GM13977 (cell line): ENCODE data around the gene RAB7B.
A peak's percentile ranks its signal among the peaks of the same experiment; 100 is the strongest.

Source experiments
- DNase-seq: peaks from one replicate; pipeline ENCODE4 v3.0.0; 2012; ENCODE audit warnings: low spot score
- CTCF ChIP-seq: IDR thresholded peaks from 2 replicates; pipeline ENCODE4 v1.5.1; 2012; ENCODE audit warnings: mild to moderate bottlenecking, control low read depth; ENCODE audit not compliant: insufficient read depth; ENCODE audit errors: extremely low read depth, missing control alignments
- in situ Hi-C: fragments of 300-500 bp; cut with MboI; formaldehyde crosslinking; loops from one replicate; pipeline ENCODE4 v1.12.0; 2022; ENCODE audit warnings: low sequenced_read_pairs, low pct_unique_long_range_greater_than_20kb, mixed read lengths, inconsistent platforms; ENCODE audit not compliant: unreplicated experiment

RAB7B gene

GRCh38 chr1:206035027-206035426 lies 31.8 kb upstream of the RAB7B start:
- DNase-seq: no peak
- no peak for TF ChIP-seq CTCF
- in situ Hi-C loops: no loop called here

GRCh38 chr1:206032380-206033140 lies 29.4 kb upstream of the RAB7B start:
- no peak for TF ChIP-seq CTCF
- DNase-seq: no peak
- in situ Hi-C loops: no loop called here

GRCh38 chr1:206030714-206031113 lies 27.5 kb upstream of the RAB7B start:
- peak; percentile 56 for DNase-seq
- peak; percentile 91 for TF ChIP-seq CTCF
- in situ Hi-C loops: no loop called here

- in situ Hi-C loops: no loop called here
- no peak for DNase-seq
- no peak for TF ChIP-seq CTCF
Measured at GRCh38 chr1:206030191-206030590, 27.0 kb upstream of the RAB7B start.

- DNase-seq: no peak
- no peak for TF ChIP-seq CTCF
- in situ Hi-C loops: loop anchor here (5.0 kb wide), 1 partner anchor 73 kb away; no protein-coding TSS in a partner anchor
Measured at GRCh38 chr1:206029484-206029883, 26.3 kb upstream of the RAB7B start.

- in situ Hi-C loops: loop anchor here (5.0 kb wide), 1 partner anchor 77 kb away; no protein-coding TSS in a partner anchor
- no peak for TF ChIP-seq CTCF
- no peak for DNase-seq
Measured at GRCh38 chr1:206025283-206025820, 22.2 kb upstream of the RAB7B start.
